HG02763 (cell line): ENCODE results near the gene C5orf58.

Experiments used
- ATAC-seq: cut with Tn5 transposase; IDR thresholded peaks from one replicate; pipeline ENCODE4 v1.9.1; 2021; ENCODE audit warnings: mild to moderate bottlenecking, moderate library complexity; ENCODE audit not compliant: unreplicated experiment

C5orf58 gene

DNA sequence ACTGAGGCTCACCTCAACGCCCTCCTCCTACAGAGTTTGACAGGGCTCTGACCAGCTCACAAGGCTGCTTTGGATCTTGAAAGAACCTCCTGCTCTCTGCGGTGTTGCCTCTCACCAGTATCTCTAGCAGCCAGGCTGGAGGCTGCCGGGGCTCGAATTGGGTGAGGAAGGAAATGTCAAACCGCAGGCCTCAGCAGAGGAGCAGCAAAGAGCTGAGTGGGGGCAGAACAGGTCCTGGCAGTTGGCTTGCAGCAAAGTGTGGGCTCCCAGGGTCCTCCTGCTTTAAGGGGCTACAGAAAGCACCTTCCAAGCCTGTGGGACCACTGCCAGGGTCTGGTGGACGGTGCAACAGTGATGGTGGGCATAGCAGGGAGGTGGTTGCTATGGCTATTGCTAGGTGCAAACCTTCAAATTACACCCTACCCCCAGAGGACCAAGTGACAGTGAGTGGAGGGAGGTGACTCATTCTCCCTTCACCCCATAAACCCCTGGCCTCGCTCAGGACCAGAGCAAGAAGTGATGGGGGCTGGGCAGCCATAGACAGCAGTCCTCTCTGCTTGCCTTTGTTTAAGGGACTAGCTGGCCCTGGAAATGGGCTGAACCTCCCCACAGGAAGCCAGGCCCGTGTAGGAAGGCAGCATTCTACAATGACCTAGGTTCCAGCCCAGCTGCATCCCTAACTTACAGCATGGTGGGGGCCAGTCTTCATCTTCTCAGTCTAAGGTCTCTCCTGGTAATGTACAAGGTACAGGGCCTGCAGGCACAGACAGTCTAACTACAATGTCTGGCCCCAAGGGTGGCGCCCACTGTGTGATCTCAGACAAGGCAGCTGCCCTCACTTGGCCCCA, 46.0 kb downstream of the C5orf58 start:
- peak; percentile 90 for ATAC-seq

DNA sequence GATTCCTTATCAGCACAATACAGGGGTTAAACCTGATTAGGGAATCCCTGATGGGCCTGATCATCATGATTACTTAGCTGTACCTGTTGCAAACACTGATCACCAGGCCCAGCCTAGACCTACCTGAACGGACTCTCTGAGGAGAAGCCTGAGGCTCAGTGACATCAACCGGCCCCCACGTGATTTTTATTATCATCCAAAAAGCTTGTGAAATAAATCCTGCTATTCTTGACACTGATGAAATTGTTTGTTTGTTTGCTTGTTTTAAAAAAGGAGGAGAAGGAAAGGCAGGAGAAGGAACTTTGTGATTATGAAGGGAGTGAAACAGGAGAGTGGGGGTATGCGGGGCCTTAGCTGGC, 46.7 kb downstream of the C5orf58 start:
- ATAC-seq, result no peak

GRCh38 chr5:170280011-170280493, 47.3 kb downstream of the C5orf58 start:
- no peak for ATAC-seq

- no peak for ATAC-seq
Measured at GRCh38 chr5:170283296-170283695, 50.5 kb downstream of the C5orf58 start.

DNA sequence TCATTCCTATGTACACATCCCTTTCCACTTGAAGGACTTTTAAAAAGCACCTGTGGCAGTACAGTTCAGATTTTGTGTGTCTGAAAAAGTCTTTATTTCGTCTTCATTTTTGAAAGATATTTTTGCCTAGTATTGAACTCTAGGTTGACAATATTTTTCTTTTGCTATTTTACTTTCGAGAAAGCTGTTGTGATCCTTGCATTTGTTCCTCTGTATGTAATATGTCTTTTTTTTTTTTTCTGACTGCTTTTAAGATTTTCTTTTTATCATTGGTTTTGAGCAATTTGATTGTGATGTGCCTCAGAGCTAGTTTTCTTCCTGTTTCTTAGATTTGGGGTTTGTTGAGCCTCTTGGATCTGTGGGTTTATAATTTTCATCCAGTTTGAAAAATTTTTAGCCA, 51.4 kb downstream of the C5orf58 start:
- no peak for ATAC-seq

- ATAC-seq, result no peak
Measured at GRCh38 chr5:170285181-170285580, 52.4 kb downstream of the C5orf58 start.

DNA sequence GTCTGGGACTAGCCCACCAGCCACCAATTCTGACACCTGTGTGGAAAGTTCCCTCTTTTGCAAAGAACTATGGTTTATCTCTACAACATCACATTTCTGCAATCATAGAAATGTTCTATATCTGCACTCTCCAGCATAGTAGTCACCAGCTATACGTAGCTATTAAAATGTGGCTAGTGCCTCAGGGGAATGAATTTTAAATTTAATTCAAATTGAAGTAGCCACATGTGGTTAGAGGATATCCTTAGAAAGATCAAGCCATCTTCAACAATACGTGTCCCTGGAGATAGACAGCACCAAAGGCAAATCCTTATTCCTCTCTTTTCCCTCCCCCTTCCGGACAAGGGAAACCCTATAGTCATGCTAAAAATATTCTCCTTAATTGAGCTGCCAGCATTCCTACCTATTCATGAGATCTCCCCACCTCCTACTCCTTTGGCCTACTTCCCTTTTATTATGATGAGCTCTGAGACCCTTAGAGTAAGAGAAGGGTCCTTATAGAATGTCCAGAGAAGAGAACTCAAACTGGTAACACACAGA, 53.7 kb downstream of the C5orf58 start:
- no peak for ATAC-seq

- ATAC-seq, result no peak
Measured at GRCh38 chr5:170287532-170287931, 54.7 kb downstream of the C5orf58 start.

DNA sequence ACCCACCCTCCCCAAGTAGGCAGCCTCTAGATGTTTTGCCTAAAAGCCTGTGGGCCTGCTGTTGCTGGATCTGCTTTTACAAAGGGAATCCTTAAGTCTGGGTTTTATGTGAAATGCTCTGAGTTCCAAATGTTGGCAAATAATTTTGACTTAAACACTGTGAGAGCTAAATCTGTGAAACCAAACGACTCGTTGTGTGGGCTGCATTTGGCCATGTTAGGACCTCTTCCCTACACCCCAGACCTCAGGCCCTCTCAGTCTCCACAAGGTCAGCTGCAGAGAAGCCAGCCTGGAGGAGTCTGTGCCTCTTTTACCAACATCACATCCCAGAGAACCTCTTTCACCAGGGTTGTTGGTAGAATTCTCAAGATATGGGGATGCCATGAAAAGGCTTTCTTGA, 55.4 kb downstream of the C5orf58 start:
- ATAC-seq, result no peak

DNA sequence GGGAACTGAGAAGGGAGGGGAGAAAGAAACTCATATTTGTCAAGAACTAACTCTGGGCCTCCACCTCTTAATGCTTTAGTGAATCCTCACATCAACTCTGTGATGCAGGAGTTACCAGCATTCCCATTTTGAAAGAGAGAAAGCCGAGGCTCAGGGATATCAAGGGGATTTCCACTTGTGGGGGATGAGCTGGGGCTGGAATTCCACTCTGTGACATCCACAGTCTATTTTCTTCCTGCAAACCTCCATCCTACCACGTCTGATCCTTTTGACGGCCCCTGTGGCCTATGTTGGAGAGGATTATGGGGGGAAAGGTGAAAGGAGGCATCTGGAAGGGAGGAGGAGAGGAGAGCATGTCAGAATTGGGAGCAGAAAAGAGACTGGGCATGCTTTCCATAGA, 55.8 kb downstream of the C5orf58 start:
- ATAC-seq, result no peak

- no peak for ATAC-seq
Measured at GRCh38 chr5:170289121-170289520, 56.3 kb downstream of the C5orf58 start.

DNA sequence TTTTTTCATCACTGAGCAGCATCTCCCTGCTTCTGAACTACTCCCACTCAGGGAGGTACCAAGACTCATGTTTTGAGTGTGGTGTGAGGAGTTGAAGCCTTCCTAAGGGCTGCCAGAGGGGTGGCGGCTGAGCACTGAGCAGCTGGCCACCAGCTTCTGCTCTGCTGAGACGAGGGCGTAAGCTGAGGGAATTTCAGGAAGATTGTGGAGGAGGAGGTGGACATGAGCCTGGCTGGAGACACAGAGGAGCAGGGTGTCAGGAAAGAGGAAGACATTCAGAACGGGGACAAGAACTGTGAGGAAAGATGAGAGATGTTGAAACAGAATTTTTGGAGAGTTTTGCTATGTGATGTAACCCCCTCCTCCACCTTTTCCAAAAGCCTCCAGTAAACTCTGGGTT, 57.0 kb downstream of the C5orf58 start:
- no peak for ATAC-seq

- no peak for ATAC-seq
Measured at GRCh38 chr5:170290498-170290897, 57.7 kb downstream of the C5orf58 start.

GRCh38 chr5:170292179-170293104, 59.7 kb downstream of the C5orf58 start:
- ATAC-seq, result no peak

GRCh38 chr5:170293273-170293672, 60.5 kb downstream of the C5orf58 start:
- peak; percentile 77 for ATAC-seq

DNA sequence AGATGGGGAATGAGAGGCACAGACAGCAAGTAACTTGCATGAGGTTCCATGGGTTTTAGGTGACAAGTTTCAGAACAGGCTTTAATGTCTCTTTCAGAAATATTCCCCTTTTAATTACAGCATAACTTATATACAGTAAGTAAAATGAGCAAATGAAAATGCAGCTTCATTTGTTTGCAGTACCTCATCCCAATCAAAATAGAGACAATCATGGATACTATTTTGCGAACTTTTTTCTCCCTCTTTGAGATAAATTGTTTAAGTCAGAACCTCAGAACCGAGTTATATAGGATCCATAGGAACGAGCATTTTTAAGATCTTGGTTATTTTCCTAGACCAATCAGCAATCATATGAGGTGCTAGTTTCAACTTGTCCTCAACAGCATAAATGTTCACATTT, 61.3 kb downstream of the C5orf58 start:
- ATAC-seq, result no peak

DNA sequence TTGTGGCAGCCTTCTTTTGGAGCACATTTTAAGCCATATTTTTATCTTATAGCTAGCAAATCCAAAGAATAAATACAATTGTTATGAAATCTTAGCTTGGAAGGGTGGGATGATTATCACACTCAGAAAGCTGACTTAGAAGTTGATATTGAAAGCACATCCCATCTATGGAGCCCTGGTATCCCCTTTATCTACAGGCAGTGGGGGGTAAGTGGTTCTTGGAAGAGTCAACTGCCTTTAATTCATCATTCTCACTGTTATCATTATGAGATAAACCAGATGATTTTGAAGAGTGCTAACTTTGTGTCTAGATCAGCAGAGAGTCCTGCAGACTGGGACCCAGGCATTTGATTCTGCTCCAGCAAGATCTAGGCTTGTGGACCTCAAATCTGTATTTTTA, 61.8 kb downstream of the C5orf58 start:
- no peak for ATAC-seq
